GM18909 (cell line): ENCODE data around the gene GNAO1.

ENCODE experiments used
- ATAC-seq: cut with Tn5 transposase; IDR thresholded peaks from one replicate; pipeline ENCODE4 v1.9.1; 2021; ENCODE audit warnings: mild to moderate bottlenecking; ENCODE audit not compliant: unreplicated experiment, poor library complexity

Gene GNAO1

DNA sequence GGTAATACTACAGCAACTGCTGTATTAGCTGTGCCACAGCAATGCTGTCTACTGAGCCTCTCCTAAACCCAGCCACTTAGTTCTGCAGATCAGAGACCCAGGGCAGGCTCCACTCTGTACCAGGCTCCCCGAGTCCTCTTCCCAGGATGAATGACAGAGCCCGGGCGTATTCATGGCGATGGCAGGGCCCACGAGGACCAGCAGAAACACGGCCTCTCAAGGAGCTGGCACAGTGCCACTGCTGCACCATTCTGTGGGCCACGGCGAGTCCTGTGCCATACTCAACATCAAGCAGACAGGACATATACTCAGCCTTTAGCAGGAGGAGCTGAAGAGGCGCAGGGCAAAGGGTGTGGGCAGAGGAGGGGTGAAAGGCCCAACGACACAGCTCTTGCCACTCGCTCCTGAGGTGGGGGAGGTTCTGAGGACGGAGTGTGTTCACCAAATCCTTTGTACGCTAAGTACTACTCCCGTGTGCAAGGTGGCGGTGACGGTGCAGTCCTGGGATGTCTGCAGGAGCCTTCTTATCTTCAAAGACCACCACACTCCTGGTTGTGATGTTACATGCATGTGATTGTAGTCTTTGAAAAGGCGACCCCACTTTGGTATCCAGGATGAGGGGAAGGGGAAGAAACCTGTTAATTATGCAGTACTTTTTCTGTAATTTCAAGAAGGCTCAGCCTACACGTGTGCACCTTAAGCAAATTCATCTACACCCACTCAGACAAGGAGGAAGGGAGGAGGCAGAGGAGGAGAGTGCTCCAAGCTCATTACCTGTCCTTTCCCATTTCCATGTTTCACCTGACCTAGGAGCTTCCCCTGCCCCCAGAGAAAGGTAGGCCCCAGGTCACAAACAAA is 136.0 kb downstream of the GNAO1 start:
- no peak for ATAC-seq

DNA sequence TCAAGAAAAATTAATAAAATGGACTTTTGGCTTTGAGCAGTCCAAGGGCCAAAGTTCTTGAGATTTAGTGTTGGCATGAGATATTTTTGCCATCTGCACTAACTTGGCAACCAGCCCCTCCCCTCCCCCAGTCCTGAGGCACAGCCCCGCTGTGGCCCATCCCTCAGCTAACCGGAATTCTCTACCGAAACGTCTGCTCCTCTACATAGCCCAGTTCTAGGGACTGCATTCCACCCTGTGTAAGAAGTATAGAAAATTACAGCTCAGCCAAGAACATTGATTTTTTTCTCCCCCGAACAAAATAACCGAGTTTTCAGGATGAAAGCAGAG is 136.6 kb downstream of the GNAO1 start:
- no peak for ATAC-seq

DNA sequence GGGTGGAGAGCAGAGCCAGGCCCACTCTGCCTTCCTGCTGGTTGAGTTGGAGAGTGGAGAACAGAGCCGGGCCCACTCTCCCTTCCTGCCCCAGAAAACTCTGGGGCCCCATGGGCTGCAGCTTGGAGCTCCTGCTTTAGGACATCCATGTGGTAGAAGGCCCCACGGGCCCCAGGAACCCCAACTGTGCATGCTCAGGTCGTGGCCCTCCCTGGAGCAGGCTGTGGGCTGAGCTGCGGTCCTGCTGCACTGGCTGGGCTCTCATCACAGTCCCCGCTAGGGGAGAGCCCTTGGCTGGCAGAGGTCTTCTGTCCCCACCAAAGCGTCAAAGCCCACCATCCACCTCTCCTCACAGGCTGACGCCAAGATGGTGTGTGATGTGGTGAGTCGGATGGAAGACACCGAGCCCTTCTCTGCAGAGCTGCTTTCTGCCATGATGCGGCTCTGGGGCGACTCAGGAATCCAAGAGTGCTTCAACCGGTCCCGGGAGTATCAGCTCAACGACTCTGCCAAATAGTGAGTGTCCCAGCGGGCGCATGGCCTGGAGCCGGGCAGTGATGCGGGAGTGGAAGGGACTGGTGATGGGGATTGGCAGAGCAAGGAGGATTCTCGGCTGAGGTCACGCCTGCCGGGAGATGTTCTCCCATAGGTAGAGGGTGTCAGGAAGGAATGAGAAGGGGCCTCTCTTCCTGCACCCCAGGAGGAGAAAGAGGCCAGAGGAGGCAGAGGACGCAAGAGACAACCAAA is 137.2 kb downstream of the GNAO1 start:
- ATAC-seq, result no peak

DNA sequence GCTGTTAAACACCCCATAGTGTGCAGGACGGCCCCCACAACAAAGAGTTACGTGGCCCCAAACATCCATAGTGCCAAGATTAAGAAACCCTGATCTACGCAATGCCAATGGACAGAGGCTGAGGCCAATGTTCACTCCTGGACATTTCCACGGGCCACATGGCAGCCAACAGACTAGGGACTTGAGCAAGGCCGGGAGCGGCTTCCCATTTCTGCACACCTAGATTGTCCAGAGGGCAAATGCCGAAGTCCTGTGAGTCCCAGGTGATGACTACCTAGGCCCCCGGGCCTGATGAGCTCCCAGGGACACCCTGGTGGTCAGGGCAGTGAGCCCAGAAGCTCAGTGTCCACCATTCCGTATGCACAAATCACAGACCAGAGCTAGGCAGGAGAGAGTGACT is 138.6 kb downstream of the GNAO1 start:
- no peak for ATAC-seq

DNA sequence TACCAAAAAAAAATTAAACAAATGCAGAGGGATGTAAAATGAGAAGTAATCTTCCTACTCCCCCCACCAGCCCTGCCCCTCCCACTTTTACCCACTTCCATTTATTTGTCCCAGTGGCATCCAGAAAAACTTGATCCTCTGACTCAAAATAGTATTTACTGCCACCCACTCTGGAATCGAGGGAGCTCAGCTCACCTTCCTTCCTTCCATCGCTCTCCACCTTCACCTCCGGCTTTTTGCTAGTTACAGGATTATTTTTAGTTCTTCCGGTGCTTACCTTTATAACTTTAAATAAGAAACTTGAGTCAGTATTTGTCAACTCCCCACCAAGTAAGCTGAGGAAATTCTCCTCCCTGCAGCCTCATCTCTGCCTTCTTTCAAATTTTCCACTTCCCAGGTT is 139.2 kb downstream of the GNAO1 start:
- ATAC-seq, result no peak

DNA sequence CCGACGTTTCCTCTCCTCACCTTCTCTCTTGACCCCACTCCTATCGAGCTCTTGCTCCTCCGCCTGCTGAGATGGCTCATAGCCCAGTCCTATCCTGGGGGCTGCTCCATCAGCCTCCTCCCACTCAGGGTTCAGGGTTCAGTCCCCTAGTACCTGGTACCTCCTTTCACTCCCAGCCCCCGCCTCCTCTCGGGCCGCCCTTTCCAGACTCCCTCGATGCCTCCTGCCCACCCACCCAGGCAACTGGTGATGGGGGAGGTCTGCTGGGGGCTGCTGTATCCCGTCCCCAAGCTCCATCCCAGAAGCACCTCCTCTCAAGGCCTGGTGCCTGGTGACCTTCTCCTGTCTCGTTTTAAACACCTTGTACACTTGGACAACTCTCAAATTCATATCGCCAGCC is 140.1 kb downstream of the GNAO1 start:
- ATAC-seq, result no peak

DNA sequence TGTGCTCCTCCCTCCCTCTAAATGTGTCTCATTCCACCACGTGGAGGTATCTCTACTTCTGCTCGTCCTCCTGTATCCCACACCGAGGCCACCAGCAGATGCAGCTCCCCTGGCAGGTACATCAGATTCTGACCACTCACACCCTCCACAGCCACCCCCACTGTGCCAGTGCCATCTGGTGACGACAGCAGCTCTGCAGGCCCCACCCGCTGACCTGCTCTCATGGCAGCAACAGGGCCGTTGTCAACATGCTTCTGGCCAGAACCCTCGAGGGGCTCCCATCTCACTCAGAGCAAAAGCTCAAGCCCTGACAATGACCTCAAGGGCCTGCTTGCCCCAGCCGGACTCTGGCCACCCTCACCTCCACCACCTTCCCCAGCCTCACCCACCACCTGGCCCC is 140.6 kb downstream of the GNAO1 start:
- ATAC-seq, result no peak

DNA sequence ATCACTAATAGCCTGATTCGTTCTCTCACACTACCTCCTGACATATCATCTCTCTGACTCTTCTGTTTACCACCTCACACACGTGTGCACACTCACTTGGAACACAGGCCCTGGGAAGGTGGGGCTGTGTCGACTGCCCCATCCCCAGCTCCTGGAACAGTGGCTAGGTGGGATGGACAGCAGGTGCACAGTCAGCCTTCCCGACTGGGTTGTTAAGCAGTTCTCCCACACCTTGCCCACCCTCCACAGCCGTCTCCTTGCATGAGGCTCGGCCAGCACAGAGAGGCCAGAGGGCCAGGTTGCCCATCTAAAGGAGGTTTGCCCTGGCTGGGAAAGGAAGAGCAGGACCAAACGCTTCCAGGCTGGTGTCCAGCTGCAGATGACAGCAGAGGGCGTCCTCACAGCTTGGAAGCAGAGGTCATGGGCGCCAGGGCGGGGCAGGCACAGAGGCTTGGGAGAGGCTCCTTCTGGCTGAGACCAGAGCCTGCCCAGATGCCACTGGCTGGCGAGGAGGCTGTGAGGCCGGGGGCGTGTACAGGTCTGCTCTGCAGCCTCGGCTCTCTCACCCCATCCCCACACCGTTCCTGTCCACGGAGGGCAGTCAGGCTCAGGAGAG is 141.3 kb downstream of the GNAO1 start:
- ATAC-seq, result no peak

DNA sequence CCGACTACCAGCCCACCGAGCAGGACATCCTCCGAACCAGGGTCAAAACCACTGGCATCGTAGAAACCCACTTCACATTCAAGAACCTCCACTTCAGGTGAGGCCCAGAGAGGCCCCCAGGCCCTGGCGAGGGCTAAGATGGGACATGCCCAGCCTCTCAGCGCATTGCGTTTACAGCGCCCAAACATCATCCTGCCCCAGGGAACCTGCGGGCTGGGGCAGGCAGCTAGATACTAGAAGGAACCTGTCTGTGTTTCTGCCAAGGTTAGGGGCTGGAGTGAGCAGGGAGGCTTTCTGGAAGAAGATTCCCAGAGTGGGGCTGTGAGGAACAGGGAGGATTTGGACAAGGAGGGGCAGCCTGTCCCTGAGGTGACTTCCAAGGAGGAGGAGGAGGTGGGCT is 143.5 kb downstream of the GNAO1 start:
- ATAC-seq, result no peak

DNA sequence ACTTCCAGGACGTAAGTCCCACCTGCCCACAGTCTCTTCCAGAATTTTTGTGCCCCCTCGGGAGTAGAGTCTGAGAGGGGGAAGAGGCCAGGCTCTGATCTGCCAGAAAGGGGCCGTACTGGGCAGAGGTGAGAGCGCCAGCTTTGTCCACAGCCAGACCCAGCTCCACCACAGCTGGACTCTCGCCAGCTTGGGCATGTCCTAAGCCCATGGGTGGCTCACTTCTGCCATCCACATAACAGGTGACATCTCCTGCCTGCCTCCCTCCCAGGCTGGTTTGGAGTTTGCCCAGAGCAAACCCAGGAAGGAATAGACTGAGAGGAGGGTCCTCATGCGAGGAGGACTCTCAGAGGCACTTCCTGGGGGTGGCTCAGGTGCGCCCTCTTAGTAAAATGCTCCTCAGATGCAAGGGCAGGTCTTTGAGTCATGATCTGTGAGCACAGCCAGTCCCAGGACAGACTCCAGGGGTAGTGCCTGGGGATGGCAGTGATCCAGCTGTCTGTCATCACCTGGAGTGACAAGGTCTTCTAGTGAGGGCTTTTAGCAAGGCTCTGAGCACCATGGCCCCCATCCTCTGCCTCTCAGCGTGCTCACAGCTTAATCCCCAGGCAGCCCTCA is 144.9 kb downstream of the GNAO1 start:
- no peak for ATAC-seq

DNA sequence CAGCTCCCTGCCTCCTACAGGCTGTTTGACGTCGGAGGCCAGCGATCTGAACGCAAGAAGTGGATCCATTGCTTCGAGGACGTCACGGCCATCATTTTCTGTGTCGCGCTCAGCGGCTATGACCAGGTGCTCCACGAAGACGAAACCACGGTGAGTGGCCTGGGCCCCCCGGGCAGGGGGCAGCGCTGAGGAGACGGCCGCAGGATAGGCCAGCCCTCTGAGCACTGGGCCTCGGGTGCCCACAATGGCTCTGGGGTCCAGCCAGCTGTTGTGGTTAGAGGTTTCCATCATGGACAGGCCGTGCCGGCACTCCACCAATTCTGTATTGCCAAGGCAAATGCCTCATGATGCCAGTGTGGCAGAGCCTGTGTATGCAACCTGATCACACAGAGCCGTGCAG is 145.4 kb downstream of the GNAO1 start:
- no peak for ATAC-seq

DNA sequence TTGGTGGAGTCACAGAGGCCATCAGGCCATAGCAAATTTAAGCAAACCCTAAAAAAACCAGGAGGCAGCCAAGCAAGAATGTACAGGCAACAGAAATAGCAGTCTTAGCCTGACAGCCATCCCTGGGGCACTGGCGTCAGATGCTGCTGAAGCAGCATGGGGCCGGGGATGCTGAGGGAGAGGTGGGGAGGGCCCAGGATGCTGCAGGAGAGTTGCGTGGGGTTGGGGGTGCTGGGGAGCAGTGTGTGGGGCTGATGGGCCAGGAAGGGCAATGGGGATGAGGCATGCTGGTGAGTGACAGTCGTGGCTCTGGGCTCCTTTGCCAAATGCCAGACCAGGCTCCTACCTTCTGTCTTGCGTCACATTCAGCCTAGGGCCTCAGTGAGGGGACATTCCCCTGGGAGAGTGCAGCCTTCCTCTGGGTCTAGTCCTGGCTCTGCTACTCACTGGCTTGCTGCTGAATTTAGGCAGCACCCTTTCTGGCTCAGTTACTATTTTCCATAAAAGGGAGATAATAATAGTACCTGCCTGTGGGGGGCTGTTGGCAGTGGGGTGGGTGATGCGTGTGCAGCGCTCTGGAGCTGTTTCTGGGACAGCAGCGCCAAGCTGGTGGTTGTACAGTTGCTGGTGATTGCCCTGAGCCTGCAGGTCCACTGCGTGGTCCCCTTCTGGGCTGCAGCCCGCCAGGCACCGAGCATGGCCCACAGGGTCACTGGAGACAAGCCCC is 146.0 kb downstream of the GNAO1 start:
- ATAC-seq, result no peak

DNA sequence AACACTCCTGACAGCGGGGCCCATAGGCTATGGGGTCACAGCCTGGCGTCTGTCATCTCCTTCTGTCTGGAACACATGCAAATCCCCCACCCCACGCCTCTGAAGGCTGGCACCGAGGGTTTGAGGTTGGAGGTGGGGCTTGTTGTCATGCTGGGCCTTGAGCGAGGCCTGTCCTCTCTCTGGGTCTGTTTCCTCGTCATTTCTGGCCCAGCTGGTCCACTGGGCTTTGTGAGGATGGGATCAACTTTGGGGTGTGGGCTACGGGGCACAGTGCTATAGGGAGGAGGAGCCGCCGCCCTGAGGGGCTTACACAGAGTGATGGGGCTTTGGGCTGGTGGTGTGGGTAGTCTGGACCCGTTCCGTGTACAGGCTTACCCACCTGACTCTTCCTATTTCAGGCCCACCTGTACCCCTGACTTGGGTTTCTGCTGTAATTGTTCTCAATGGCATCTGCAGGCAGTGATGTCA is 146.6 kb downstream of the GNAO1 start:
- ATAC-seq, result no peak

DNA sequence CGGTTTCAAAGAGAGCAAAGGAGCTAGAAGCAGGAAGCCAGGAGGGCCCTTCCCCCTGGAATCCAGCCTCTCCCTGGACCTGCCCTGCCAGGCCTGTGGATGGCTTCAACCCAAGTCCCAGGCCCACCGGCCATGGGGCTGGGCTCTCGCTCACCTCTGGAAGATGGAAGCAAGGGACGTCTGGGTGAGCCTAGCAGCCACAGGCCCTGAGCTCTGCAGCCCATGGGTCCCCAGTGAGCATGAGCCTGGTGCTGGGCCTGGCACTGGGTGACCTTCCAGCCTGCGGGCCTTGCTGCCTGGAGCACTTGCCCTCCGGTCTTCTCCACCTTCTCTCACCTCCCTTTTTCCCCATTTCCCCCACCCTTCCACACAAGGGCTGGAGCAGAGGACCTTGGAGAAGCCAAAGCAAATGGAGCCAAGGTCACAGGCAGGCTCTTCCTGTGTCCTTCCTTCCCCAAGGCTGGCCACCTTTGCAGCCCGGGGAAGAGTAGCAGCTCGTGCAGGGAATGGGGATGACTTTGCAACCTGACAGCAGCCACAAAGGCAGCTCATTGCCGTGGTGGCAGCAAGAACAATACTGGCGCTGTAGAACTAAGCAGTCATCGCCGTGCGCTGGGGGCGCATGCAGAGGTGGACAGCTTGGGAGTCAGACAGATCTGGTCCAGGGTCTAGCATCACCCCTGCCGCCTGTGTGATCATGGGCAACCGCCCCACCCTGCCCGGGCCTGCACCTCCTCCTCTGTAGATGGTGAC is 147.5 kb downstream of the GNAO1 start:
- ATAC-seq, result no peak

DNA sequence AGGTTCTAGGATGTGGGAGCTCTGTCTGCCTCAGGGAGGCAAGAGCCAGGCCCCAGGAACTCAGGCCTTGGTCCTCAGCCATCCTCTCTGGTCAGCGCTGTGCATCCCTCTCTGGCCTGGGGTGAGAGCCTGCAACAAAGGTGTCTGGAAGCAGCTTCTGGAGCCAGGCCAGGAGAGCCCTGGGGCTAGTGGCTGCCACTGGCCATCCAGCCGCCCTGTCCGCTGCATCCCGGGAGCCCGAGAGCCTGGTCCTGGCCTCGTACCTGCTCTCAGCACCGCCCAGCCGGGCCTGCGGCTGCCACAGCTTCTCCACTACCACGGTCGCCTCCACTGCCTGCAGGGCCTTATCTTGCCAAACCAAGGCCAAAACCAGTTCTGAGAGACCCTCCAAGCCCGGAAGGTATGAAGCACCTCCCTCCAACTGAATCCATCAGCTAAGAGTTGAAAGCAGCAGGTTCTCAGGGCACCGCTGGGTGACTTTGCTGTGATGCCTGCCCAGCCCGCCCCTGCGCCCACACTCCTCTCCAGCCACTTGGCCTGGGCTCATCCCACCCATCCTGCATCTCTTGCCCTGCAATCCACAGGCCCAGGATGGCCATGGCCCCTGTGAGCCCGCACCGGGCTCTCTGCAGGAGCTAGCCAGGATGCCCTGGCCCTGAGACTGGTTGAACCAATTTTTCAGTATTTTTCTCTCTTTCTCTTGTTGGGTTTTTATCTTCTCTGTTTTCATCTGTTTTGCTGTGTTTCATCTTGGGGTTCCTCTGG is 148.3 kb downstream of the GNAO1 start:
- ATAC-seq, result no peak

DNA sequence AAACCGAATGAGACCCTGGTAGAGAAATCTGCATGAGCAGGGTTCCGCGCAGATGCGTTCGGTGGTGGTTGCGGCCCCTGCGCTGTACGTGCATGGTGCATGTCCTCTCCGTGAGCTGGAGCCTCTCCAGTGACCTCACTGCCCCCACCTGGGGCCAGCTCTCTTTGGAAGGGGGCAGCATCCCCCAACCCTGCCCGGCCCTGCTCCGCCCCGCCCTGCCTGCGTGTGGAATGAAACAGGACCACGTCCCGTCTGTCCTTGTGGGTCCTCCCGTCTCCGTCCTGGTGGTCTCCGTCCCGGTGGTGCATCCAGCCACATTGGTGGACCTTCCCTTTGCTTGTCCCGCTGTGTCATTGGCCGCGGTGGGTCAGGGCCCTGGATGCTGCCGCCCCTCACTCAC is 149.1 kb downstream of the GNAO1 start:
- no peak for ATAC-seq

DNA sequence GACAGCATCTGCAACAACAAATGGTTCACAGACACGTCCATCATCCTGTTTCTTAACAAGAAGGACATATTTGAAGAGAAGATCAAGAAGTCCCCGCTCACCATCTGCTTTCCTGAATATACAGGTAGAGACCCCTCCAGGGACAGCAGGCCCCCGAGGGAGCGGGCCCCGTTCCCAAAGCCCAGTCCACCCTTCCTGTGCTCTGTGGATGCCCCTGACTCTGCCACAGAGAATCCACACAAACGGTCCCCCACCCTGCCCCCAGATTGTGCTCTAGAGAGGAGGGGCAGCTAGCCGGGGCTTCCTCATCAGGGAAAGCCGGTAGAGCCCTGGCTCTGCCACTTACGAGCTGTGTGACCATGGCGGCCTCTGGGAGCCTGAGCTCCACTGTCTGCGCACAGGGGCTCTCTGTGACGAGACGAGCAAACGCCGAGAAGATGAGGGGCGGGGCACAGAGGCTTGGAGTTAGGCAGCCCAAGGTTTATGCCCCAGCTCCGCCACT is 149.6 kb downstream of the GNAO1 start:
- no peak for ATAC-seq

DNA sequence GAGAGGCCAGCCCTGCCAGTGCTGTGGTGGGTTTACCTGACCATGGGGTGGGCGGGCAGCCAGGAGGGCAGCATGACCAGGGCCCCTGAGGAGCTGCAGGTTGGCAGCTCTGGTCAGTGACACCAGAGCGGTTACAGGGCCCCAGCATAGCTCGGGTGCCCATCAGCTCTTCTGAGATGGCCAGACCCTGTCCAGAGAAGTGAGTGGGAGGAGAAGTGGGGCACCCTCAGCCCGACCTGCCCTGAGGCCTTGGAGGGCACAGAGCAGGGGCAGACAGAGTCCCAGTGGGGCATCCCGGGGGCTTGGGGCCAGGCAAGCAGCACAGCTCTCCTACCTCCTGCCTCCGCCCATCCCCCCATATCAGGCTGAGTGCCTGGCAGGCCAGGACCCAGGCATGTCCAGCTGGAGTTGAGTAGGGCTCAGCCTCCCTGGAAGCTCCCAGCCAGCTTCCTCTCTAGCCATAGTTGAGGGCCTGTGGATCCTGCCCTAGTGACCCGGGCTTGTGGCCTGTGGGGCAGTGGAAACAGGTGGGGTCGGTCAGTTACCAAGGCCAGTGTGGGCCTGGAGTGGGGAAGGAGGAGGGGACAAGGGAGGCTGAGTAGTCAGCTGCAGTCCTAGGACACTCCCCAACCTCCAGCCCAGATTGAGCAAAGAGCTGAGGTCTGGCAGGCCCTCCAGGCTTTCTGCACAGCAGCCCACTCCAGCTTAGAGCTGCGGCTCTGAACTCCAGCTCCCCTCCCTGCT is 150.5 kb downstream of the GNAO1 start:
- no peak for ATAC-seq
